WTC11 (cell line): ENCODE measurements around the gene TMEM259. TPM values are rescaled to one million over a fixed set of nuclear protein-coding genes. Genes with fewer than 3 reads are reported as not detected.

Experiments
- ATAC-seq: fragments of 200-7000 bp; cut with Tn5 transposase; 2 replicates; pipeline ENCODE4 v1.10.0; 2021; ENCODE audit warnings: mild to moderate bottlenecking, moderate library complexity
- CTCF ChIA-PET: fragments of 300-600 bp; sonication (Branson Sonifier 250); formaldehyde crosslinking; loops from one replicate; lab custom pipeline; 2021; ENCODE audit warnings: antibody characterized with exemption; lab: Charles Lee
- POLR2A ChIA-PET: fragments of 350-600 bp; sonication (Branson Sonifier 250); formaldehyde crosslinking; loops from one replicate; lab custom pipeline; 2021; ENCODE audit warnings: antibody characterized with exemption; lab: Charles Lee
- DNase-seq: peaks from one replicate; pipeline ENCODE4 v3.0.0; 2021; ENCODE audit warnings: low spot score
- H3K27ac Mint-ChIP-seq: 2 replicates; pipeline ENCODE4 v1.8.0; 2021; ENCODE audit warnings: mixed read lengths
- H3K27me3 Mint-ChIP-seq: 2 replicates; pipeline ENCODE4 v1.8.0; 2021; ENCODE audit warnings: low read depth, mild to moderate bottlenecking, moderate library complexity, mixed read lengths
- H3K36me3 Mint-ChIP-seq: 2 replicates; pipeline ENCODE4 v1.8.0; 2021; ENCODE audit warnings: mixed read lengths
- H3K4me1 Mint-ChIP-seq: 2 replicates; pipeline ENCODE4 v1.8.0; 2022; ENCODE audit warnings: mixed read lengths
- H3K4me3 Mint-ChIP-seq: 2 replicates; pipeline ENCODE4 v1.8.0; 2021; ENCODE audit warnings: mild to moderate bottlenecking, moderate library complexity, mixed read lengths
- H3K9me3 Mint-ChIP-seq: 2 replicates; pipeline ENCODE4 v1.8.0; 2021; ENCODE audit warnings: mixed read lengths
- AFF4 ChIP-seq: sonication (generic); formaldehyde crosslinking; IDR thresholded peaks from 2 replicates; pipeline ENCODE4 v1.8.1; 2023; ENCODE audit warnings: mild to moderate bottlenecking, missing genetic modification reagents, borderline replicate concordance
- CBFB ChIP-seq: sonication (generic); formaldehyde crosslinking; IDR thresholded peaks from 2 replicates; pipeline ENCODE4 v1.8.1; 2022; ENCODE audit warnings: mild to moderate bottlenecking, low read depth, missing genetic modification reagents
- CREB1 ChIP-seq: sonication (generic); formaldehyde crosslinking; IDR thresholded peaks from 2 replicates; pipeline ENCODE4 v1.8.0; 2023; ENCODE audit warnings: mild to moderate bottlenecking, missing genetic modification reagents
- FOXJ3 ChIP-seq: sonication (generic); formaldehyde crosslinking; IDR thresholded peaks from 2 replicates; pipeline ENCODE4 v1.9.0; 2021; ENCODE audit warnings: missing genetic modification reagents, mild to moderate bottlenecking, borderline replicate concordance
- FOXP1 ChIP-seq: sonication (generic); formaldehyde crosslinking; IDR thresholded peaks from 2 replicates; pipeline ENCODE4 v1.8.0; 2022; ENCODE audit warnings: missing genetic modification reagents, mild to moderate bottlenecking, moderate library complexity, borderline replicate concordance
- FOXP4 ChIP-seq: sonication (generic); formaldehyde crosslinking; IDR thresholded peaks from 2 replicates; pipeline ENCODE4 v1.8.0; 2022; ENCODE audit warnings: mild to moderate bottlenecking, missing genetic modification reagents
- GTF2I ChIP-seq: fragments of 250-450 bp; sonication (Bioruptor Pico); conservative IDR thresholded peaks from 2 replicates; pipeline ENCODE4 v1.4.0; 2021; ENCODE audit warnings: mild to moderate bottlenecking
- IRF1 ChIP-seq: sonication (generic); formaldehyde crosslinking; IDR thresholded peaks from 2 replicates; pipeline ENCODE4 v1.8.0; 2023; ENCODE audit warnings: missing genetic modification reagents
- PRRX2 ChIP-seq: fragments of 250-450 bp; sonication (Bioruptor Pico); IDR thresholded peaks from 2 replicates; pipeline ENCODE4 v1.8.0; 2021; ENCODE audit warnings: mild to moderate bottlenecking
- TEAD1 ChIP-seq: sonication (generic); formaldehyde crosslinking; IDR thresholded peaks from 2 replicates; pipeline ENCODE4 v1.8.0; 2022; ENCODE audit warnings: mild to moderate bottlenecking, missing genetic modification reagents
- ZNF138 ChIP-seq: sonication (generic); formaldehyde crosslinking; conservative IDR thresholded peaks from 2 replicates; pipeline ENCODE4 v1.8.1; 2022; ENCODE audit warnings: mild to moderate bottlenecking, moderate library complexity, missing genetic modification reagents
- total RNA-seq: library from RNA; stranded (reverse); gene quantifications from 3 replicates; pipeline ENCODE4 v1.2.3, GENCODE V29; 2021
- TF ChIP-seq, protein P1 (sequence below): fragments of 250-450 bp; sonication (Bioruptor Pico); IDR thresholded peaks from 2 replicates; pipeline ENCODE4 v2.1.2; 2022; ENCODE audit warnings: mild to moderate bottlenecking, moderate library complexity
- TF ChIP-seq, protein P2 (sequence below): sonication (generic); formaldehyde crosslinking; IDR thresholded peaks from 2 replicates; pipeline ENCODE4 v1.8.0; 2022; ENCODE audit warnings: missing genetic modification reagents
- TF ChIP-seq, protein P3 (sequence below): sonication (generic); formaldehyde crosslinking; IDR thresholded peaks from 2 replicates; pipeline ENCODE4 v1.8.0; 2023; ENCODE audit warnings: mild to moderate bottlenecking, missing genetic modification reagents

TMEM259 gene
- total RNA-seq, 1 experiment from 2014 or later, result 202 TPM

DNA sequence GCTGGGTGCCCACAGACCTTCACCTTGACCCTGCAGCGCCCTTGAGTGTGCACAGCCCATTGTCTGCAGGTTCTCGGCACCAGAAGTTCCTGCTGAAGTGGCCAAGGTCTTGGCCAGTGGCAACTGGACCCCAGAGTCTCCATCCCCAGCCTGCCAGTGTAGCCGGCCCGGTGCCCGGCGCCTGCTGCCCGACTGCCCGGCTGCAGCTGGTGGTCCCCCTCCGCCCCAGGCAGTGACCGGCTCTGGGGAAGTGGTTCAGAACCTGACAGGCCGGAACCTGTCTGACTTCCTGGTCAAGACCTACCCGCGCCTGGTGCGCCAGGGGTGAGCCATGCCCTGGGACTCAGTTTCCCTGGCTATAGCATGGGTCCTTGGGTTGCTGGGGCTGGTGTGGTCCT, 34.1 kb upstream of the TMEM259 start:
- ChIA-PET CTCF (interaction anchor here (2.9 kb wide), 1 partner anchor 10 kb away, joined by 8 read pairs; no protein-coding TSS in a partner anchor), POLR2A (no interaction called here)
- H3K4me3 Mint-ChIP-seq, result no peak overlapping the region
- peaks cover 29% of the 10 kb centered on the region for H3K9me3 Mint-ChIP-seq
- no peaks in the 10 kb centered on the region for H3K4me1 Mint-ChIP-seq
- peaks cover 4% of the 10 kb centered on the region for H3K27me3 Mint-ChIP-seq
- H3K27ac Mint-ChIP-seq, result no peak overlapping the region
- TF ChIP-seq FOXJ3 (CRISPR knock-in tag), result no peak
- TF ChIP-seq, protein P1, sequence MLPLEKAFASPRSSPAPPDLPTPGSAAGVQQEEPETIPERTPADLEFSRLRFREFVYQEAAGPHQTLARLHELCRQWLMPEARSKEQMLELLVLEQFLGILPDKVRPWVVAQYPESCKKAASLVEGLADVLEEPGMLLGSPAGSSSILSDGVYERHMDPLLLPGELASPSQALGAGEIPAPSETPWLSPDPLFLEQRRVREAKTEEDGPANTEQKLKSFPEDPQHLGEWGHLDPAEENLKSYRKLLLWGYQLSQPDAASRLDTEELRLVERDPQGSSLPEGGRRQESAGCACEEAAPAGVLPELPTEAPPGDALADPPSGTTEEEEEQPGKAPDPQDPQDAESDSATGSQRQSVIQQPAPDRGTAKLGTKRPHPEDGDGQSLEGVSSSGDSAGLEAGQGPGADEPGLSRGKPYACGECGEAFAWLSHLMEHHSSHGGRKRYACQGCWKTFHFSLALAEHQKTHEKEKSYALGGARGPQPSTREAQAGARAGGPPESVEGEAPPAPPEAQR (CRISPR knock-in tag), result no peak
- no peak for TF ChIP-seq FOXP1 (CRISPR knock-in tag)
- no peak for TF ChIP-seq CBFB (CRISPR knock-in tag)
- TF ChIP-seq TEAD1 (CRISPR knock-in tag), result no peak
- TF ChIP-seq ZNF138 (CRISPR knock-in tag), result no peak
- no peak for TF ChIP-seq PRRX2
- TF ChIP-seq, protein P2, sequence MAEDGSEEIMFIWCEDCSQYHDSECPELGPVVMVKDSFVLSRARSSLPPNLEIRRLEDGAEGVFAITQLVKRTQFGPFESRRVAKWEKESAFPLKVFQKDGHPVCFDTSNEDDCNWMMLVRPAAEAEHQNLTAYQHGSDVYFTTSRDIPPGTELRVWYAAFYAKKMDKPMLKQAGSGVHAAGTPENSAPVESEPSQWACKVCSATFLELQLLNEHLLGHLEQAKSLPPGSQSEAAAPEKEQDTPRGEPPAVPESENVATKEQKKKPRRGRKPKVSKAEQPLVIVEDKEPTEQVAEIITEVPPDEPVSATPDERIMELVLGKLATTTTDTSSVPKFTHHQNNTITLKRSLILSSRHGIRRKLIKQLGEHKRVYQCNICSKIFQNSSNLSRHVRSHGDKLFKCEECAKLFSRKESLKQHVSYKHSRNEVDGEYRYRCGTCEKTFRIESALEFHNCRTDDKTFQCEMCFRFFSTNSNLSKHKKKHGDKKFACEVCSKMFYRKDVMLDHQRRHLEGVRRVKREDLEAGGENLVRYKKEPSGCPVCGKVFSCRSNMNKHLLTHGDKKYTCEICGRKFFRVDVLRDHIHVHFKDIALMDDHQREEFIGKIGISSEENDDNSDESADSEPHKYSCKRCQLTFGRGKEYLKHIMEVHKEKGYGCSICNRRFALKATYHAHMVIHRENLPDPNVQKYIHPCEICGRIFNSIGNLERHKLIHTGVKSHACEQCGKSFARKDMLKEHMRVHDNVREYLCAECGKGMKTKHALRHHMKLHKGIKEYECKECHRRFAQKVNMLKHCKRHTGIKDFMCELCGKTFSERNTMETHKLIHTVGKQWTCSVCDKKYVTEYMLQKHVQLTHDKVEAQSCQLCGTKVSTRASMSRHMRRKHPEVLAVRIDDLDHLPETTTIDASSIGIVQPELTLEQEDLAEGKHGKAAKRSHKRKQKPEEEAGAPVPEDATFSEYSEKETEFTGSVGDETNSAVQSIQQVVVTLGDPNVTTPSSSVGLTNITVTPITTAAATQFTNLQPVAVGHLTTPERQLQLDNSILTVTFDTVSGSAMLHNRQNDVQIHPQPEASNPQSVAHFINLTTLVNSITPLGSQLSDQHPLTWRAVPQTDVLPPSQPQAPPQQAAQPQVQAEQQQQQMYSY, result no peak
- TF ChIP-seq CREB1 (CRISPR knock-in tag), result no peak
- no peak for TF ChIP-seq FOXP4 (CRISPR knock-in tag)
- no peak for TF ChIP-seq GTF2I
- TF ChIP-seq, protein P3, sequence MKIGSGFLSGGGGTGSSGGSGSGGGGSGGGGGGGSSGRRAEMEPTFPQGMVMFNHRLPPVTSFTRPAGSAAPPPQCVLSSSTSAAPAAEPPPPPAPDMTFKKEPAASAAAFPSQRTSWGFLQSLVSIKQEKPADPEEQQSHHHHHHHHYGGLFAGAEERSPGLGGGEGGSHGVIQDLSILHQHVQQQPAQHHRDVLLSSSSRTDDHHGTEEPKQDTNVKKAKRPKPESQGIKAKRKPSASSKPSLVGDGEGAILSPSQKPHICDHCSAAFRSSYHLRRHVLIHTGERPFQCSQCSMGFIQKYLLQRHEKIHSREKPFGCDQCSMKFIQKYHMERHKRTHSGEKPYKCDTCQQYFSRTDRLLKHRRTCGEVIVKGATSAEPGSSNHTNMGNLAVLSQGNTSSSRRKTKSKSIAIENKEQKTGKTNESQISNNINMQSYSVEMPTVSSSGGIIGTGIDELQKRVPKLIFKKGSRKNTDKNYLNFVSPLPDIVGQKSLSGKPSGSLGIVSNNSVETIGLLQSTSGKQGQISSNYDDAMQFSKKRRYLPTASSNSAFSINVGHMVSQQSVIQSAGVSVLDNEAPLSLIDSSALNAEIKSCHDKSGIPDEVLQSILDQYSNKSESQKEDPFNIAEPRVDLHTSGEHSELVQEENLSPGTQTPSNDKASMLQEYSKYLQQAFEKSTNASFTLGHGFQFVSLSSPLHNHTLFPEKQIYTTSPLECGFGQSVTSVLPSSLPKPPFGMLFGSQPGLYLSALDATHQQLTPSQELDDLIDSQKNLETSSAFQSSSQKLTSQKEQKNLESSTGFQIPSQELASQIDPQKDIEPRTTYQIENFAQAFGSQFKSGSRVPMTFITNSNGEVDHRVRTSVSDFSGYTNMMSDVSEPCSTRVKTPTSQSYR (CRISPR knock-in tag), result no peak
- TF ChIP-seq AFF4 (CRISPR knock-in tag), result no peak
- TF ChIP-seq IRF1 (CRISPR knock-in tag), result no peak
- DNase-seq, result no peak
- H3K36me3 Mint-ChIP-seq, result peaks cover 39% of the 10 kb centered on the region
- no peak for ATAC-seq
